ENCODE data around the gene BABAM2.

Gene BABAM2

DNA sequence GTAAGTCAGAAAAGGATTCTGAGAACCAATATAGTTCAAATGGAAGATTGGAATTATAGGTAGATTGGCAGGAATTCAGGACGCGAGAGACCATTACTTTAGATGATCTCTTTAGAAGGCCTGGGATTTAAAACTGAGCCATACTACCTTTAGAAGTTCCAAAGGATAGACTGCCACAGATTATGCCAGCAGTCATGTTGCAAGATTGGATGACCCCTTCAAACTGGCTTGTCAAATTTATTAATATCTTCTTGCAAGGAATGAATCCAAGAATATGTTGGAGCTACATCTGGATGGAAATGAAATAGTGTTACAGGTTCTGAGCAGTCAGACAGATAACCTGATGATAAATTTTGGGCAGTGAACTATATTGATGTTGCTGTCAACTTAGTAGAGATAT, 22.0 kb downstream of the BABAM2 start:
- DNase-seq: no peak

DNA sequence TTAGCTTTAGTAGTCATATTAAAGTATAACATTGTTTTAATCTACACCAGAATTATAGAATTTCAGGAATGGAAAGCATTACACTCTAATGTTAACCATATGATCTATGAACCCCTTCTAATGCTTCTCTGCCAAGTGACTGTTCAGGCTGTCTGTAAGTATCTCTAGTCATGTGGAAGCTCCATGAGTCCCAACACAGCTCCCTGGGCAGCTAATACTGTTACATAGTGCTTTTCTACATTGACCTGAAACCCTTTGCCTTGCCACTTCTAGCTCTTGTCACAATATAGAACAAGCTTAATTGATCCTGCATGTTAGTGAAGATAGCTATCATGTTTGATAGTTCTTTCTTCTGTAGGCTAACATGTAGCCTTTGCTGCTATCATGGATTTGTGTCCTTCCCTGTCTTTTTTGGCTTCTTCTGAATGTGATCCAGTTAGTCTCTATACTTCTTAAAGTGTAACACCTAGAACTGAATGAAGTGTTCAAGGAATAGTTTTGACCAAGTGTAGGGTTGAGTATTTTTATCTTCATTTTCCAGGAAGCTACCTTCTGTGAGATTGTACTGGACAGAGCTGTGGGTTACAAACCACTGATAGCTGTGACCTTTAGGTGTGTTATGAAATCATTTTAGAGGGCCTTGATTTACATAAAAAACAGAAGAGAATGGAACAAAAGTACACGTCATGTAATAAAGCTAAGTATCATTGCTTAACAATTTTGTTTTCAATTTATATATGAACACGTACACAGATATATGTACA, 23.7 kb downstream of the BABAM2 start:
- no peak for DNase-seq

DNA sequence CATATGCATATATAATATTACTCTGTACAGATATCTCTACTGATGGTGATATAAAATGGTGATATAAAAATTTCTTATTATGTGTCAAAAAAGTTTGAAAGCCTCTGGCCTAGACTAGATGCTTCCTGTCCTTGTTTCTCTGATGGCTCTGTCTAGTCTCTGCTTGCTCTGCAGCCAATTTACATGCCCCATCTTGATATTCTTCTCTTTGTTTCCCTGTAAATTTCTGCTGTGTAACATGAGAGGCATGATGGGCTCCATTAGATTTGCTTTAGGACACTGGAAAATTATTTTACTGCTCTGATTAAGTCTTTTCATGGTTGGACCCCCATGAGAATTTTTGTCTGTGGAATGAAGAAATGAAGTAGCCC, 24.3 kb downstream of the BABAM2 start:
- no peak for DNase-seq

DNA sequence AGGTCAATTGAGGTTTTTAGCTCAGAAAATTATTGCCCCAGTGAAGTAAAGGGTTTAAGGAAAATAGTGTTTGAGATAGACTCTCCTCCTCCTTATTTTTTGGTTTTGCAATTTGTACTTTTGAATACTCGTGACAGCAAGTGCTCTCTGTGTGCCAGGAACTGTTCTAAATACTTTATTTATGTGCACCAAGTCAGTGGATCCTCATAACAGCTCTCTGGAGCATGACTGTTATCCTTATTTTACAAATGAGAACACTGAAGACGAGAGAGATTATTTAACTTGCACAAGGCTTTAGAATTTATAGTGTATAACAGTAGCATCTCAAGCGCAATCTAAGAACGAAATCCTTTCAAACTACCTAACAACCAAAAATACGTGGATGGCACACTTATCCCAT, 24.7 kb downstream of the BABAM2 start:
- no peak for DNase-seq

DNA sequence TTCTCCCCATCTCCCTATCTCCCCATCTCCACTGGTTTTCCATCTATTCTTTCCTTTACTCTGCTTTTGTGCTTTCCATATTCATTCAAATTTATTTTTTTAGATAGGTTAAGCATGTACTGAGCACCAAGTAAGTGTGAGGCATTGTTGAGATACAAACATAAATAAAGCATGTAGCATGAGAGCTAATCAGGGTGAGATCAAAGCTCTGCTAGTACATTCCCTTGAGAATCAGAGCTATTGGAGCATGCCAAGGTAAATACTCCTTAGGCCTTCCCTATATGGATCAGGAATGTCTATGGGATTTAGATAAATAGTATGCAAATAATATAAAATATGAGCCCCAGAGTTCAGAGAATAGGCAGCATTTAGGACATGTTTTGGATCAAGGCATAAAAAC, 25.3 kb downstream of the BABAM2 start:
- DNase-seq: no peak

DNA sequence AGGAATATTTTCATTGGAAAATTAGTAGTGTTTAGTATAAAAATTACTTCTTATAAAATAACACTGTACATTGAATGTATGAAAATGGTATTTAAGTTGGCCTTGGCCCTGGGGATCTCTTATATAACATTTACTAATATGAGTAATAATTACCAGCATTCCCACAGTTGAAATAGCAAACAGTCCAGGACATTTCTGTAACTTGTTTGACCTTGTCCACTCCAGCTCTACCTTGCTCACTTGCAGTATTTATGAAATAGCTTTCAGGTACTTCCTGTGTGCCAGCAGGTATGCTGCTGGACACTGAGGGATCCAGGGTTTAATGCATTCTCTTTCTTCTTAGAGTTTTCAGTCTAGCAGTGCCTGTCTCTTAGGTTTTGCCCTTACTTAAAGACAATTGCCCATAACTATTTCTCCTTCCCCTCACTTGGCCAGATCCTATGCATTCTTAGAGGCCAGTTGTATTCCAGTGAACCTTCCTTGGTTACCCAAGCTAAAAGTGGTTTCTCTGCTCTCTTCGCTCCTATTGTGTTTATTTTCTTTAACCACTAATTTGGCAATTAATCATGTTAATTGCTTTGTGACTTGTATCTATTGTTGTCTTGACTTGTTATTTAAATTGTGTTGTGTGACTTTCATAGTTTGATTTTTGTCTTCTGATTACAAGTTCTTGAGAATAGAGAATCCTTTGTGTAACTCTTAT, 25.9 kb downstream of the BABAM2 start:
- DNase-seq: no peak

DNA sequence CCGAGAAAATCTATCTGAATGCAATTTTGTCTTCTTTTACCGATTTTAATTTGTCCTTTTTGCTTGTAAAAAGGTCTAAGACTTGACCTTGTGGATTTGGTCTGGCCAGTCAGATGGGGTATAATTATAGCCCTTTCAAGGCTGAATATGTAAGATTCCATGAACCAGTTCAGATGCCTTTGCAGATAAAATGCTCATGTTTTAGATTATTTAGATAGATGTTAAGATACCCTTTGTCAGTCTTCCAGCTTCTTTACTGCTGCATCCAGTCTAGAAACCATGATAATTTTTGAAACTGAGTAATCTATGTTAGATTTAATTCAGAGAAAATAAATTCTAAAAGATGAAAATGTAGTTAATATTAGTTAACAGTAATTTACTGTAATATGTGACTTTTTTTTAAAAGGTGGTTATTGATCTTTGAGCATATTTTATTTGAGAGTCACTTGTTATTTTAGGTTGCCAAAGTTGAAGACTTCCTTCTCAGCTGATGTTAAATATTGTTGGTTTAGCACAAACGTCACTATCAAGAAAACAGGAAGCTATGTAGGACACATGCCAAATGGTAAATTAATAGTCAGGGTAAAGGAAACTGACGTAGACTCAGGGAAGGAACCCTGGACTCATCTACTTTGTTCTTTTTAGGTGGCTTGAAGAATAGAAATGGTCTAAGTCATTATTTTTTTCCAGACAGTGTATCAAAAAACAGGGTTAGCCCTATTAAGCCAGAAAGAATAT, 29.8 kb downstream of the BABAM2 start:
- no peak for DNase-seq

DNA sequence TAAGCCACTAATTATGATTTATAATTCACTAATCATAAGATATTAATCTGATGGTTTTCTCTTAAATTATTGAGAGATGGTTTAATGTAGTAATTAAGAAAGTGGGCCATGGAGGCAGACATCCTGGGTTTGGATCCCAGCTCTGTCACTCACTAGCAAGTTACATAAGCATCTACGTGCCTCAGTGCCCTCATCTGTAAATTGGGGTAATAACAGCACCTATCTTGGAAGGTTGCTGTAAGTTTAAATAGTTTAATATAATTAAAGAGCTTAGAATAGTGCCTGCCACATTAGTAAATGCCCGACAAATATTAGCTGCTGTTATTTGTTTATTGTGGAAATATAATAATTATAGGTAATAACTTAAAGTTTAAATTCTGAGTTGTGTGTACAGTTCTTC, 30.9 kb downstream of the BABAM2 start:
- DNase-seq: no peak

DNA sequence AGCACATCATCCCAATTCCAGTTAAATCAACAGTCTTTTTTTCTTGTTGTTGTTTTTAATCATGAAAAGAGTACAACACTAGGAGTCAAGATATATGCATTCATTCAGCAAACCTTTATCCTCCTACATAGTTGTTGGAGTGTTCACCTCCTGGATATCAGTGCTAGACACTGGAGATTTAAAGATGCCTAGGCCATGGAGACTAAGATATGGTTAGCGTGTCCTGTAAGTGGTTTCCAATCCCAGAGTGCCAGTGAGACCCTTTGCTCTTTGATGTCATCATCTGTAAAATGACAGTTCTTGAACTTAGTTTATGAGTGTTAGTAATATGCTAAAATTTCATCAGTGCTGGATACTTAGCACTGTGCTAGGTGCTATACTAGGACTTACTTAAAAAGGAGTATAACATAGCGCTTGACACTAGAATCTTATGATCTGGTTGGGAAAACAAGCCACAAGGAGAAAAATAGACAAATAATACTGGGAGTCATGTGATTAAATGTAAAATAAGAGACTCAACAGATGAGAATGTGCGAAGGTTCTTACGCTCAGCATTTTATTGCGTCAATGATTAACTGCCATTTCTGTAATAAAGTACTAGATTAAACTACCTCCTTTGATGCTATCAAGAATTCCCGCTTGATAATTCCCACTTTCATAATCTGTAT, 31.5 kb downstream of the BABAM2 start:
- no peak for DNase-seq

DNA sequence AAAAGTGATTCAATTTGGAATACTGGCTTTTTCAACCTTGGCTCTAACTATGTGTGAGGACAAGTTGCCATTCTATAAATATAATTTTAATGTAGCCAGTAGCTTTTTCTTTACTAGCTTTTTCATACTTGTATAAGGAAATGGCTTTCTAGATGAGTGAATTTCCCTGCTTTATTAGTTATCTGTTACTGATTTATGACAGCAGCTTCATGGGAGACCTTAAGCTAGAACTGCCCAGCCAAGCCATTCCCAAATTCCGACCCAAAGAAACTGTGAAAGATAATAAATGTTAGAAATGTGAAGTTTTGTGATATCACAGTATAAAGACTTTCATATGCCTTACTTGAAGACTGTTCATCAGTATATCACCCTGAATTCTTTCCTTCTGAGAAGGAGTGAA, 32.3 kb downstream of the BABAM2 start:
- no peak for DNase-seq

DNA sequence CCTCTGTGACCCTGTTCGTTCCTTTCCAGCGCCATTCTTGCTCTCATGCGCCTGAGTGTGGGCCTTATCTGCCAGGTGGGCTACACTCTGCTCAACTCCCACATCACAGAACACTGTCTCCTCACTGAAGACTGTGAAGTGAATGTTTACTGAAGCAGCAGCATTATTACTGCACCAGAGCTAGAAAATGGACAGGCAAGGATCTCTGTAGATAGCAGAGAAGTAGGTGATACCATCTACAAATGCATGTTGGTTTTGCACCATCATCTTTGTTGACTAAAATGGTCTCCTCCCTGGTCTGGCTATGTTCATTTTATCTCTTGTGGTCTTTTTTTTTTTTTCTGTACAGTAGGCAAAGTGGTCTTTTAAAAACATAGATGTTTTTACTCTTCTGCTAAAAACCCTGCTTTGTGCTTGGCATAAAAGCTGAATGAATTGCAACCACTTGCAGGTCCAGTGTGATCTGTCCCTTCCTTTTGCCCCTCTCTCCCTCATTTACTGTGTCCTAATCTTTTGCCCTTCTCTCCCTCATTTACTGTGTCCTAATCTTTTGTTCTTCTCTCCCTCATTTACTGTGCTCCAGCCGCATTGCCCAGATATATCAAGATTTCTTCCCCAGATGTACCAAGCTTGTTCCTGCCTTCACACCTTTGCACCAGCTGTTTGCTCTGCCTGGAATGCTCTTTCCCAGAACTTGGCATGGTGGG, 35.4 kb downstream of the BABAM2 start:
- no peak for DNase-seq

DNA sequence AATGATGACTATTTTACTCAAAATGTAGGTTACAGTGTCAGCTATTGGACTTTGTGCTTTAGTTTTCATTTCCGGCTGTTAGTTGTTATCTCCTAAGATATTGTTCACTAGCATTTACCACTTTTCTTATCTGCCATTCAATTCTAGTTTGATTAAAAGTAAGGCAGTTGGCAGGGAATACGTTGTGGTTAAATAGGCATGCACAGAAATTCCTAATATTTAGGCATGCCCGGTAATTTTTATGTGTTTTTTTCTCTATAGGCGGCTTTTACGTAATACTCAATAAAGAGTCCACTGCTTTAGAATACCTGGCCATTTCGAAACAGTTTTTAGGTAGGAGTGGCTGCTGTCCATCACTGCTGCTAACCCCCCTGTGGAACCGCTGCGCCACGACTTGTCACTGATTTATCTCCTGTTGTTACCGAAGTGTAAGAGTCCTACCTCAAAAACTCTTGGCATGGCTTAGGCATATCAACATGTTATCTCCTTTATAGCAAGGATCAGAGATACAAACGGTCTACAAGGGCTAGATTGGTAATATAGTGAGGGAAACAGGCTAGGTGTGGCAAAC, 39.5 kb downstream of the BABAM2 start:
- DNase-seq: no peak

DNA sequence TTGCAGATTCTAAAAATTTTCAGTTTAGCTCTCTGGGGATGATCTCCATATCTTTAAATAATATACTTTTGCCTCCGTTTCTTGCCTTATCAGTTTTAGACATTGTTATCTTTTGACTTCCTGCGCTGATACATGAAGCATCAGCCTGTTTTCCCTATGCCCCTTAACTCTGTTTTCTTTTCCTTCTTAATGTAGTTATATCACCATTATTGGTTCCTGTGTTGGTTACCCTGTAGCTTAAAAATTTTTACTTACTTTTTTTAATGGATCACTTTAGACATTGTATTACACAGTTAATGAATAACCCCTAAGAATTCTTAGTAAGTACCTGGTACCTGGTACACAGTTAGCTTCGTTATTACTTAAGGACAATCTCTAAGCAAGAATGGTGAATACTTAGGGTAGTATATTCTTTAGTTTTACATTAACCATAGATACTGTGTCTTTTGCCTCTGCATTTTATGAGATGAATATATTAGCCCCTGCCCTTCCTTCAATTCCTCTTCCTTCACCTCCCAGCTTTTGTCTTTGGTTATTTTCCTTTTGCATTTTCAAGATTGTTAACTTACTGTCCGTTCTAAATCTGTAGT, 40.9 kb downstream of the BABAM2 start:
- DNase-seq: no peak

DNA sequence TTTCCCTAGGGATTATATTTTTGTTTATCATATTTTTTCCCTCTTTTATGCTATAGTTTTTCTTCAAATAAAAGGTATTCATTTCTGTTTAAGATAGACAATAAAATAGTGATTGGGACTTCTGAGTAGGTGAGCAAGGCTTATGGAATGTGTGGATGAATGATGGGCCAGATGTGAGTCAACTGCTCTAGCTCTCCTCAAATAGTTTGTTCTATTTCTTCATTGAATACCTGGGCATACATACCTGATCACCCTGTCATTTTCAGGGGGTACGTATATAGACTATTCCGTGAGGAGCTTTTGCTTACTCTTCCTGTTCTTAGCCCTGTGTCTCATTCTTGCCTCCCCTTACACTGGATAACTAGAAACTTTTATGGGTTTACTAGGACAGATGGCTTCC, 41.9 kb downstream of the BABAM2 start:
- no peak for DNase-seq

DNA sequence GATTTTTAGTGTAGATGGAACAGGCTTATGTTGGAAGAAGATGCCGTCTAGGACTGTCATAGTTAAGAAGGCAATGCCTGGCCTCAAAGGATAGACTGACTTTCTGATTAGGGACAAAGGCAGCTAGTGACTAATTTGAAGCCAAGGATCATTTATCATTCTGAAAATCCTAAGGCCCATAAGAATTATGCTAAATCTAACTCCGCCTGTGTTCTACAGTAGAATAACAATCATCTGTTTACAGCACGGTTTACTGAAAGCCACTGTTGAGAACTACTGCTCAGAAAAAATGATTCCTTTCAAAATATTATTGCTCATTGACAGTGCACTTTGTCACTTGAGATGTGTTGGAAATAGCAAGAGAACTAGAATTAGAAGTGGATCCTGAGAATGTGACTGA, 44.5 kb downstream of the BABAM2 start:
- DNase-seq: no peak

DNA sequence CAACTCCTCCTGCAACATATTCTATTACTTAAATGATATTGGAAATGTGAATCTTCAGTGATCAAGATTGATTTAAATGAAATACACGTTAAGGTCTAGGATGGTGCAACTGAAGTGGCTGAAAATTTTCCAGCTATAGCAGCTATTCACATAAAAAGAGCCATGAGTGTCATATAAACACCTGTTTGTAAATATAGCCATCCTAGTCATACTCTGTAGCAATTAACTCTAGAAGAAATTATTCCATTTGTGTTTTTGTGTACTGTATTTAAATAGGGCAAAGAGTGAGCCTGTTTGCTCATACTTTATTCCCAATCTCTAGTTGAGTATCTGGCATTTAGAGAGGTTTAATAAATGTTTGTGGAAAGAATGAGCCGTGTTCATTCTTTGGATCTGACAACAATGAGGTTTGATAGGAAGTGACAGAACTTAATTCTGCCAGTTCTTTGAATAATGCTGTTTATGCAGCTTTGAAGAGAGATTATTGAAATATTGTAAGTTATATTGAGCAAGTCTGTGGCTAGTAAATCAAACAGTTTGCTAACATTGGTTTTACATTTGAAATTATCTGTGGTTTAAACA, 49.7 kb downstream of the BABAM2 start:
- DNase-seq: no peak

DNA sequence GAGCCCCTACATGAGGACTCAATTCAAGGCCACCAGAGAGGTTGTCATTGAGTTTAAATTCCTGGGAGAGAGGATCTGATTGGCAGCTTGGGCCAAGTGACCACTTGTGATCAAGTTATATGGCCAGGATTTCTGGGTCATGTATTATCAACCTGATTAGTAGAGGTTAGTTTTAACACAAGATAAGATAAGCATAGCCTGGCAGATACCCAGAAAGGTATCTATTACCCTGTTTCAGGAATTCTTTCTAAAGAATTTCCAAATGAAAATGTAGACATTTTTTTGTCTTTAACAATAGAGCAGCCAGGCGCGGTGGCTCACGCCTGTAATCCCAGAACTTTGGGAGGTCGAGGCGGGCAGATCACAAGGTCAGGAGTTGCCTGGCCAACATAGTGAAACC, 50.5 kb downstream of the BABAM2 start:
- no peak for DNase-seq

DNA sequence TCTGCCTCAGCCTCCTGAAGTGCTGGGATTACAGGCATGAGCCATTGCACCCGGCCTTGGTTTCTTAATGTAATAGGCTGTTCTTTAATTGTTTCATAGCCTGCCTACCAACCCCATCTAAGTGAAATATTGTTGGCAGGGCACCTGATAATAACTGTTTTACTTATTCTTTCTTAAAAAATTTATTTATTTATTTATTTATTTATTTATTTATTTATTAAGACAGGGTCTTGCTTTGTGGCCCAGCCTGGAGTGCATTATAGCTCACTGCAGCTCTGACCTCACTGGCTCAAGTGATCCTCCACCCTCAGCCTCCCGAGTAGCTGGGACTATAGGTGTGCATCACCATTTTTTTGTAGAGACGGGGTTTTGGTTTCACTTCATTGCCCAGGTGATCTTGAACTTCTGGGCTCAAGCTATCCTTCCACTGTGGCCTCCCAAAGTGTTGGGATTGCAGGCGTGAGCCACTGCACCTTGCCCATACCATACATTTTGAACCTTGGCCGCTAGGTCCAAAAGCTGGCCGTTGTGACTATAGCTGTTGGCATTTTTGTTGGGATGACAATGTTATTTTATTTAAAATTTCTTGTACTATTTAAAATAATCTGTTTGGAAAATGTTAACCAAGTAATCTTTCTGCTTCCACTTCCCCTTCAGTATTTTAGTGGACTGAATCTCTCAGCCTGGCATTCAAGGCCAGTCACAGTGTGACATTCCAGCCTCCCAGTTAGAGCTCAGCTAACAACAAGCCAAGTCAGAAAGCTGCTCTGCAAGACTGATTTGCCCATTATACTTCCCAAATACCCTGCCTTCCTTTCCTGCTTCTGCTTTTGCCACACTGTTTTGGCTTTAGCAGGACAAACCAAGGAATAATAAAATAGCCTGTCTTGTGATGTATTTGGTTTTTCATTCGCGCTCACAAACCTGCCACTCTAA, 52.4 kb downstream of the BABAM2 start:
- no peak for DNase-seq

DNA sequence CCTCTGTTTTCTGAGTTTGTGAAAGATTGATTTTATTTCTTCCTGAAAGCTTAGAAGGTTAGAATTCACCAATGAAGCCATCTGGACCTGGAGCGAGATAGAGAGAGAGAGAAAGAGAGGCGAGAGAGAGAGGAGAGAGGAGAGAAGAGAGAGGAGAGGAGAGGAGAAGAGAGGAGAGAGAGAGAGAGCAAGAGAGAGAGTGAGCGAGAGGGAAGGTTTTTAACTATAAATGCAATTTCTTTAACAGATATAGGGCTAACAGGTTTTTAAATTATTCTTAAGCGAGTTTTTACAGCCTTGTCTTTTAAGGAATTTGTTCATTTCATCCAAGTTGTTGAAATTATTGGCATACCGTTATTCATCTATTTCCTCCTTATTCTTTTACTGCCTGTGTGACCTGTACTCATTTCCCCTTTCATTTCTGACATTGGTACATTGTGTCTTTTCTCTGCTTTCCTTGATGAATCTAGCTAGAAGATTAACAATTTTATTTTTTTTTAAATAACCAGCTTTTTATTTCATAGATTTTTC, 56.1 kb downstream of the BABAM2 start:
- DNase-seq: no peak

DNA sequence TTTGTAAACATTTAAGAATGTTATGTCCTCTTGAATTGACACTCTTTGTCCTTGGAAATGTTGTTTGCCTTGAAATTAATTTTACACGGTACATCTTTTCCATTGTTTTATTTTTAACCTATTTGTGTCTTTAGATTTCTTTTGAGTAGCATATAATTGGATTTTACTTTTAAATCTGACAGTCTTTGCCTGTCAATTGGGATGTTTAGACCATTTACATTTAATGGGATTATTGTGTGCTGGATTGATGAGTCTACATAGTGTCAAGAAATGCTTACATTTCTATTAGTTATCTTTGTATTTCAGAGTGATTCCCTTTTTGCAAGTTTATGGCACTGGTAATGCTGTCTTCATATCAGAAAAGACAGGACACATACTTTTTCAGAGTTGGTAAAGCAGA, 61.5 kb downstream of the BABAM2 start:
- DNase-seq: no peak

Measured in activated CD4-positive, alpha-beta T cell treated with anti-CD3 and anti-CD28 coated beads for 48 hours (primary cell).